Activated T-cell treated with anti-CD3 and anti-CD28 coated beads for 1 hour (primary cell): ENCODE results near the gene UQCRC1.

ENCODE experiments used
- DNase-seq: peaks from one replicate; pipeline ENCODE4 v3.0.0-alpha.2; 2020; ENCODE audit warnings: low read depth

UQCRC1 gene

GRCh38 chr3:48633256-48633655 is 23.8 kb upstream of the UQCRC1 start:
- no peak for DNase-seq

GRCh38 chr3:48631516-48632448 is 22.3 kb upstream of the UQCRC1 start:
- DNase-seq: no peak

GRCh38 chr3:48630833-48631232 is 21.4 kb upstream of the UQCRC1 start:
- DNase-seq: no peak

GRCh38 chr3:48630407-48630806 is 21.0 kb upstream of the UQCRC1 start:
- DNase-seq: no peak

GRCh38 chr3:48629894-48630293 is 20.4 kb upstream of the UQCRC1 start:
- no peak for DNase-seq

GRCh38 chr3:48628277-48629017 is 19.0 kb upstream of the UQCRC1 start:
- no peak for DNase-seq

GRCh38 chr3:48625600-48625999 is 16.2 kb upstream of the UQCRC1 start:
- no peak for DNase-seq

GRCh38 chr3:48624767-48625166 is 15.3 kb upstream of the UQCRC1 start:
- DNase-seq: no peak

GRCh38 chr3:48623851-48624547 is 14.6 kb upstream of the UQCRC1 start:
- DNase-seq: no peak

GRCh38 chr3:48621461-48621869 is 12.0 kb upstream of the UQCRC1 start, which contains the start of gene TMEM89:
TMEM89 (minus strand) TSS chr3:48621769; CDS start chr3:48621756, 13 bp downstream.
- DNase-seq: no peak

- no peak for DNase-seq
Observed at GRCh38 chr3:48619541-48620524, 10.4 kb upstream of the UQCRC1 start.

- DNase-seq: no peak
Observed at GRCh38 chr3:48617559-48617958, 8.1 kb upstream of the UQCRC1 start.

- no peak for DNase-seq
Observed at GRCh38 chr3:48614044-48614443, 4.6 kb upstream of the UQCRC1 start.

- DNase-seq: no peak
Observed at GRCh38 chr3:48612309-48612708, 2.9 kb upstream of the UQCRC1 start.

GRCh38 chr3:48607519-48607918 is 1.9 kb downstream of the UQCRC1 start:
- DNase-seq: no peak

- DNase-seq: no peak
Observed at GRCh38 chr3:48601622-48601994, 7.8 kb downstream of the UQCRC1 start.

- DNase-seq: no peak
Observed at GRCh38 chr3:48600711-48601621, 8.5 kb downstream of the UQCRC1 start.

GRCh38 chr3:48599509-48600285 is 9.7 kb downstream of the UQCRC1 start:
- DNase-seq: no peak

- no peak for DNase-seq
Observed at GRCh38 chr3:48599077-48599501, 10.4 kb downstream of the UQCRC1 start.
